Stimulated activated memory B cell treated with anti-CD40 and anti-IgM and Interleukin-4, amounts not matched to agents 10 μg/mL and 1 μg/mL and 100 μg/mL, for 72 hours (primary cell): Measurements from ENCODE around the gene LGALS9C.
"Not testable (repeated sequence)": the region's sequence is repeated elsewhere in the genome, so short reads cannot be mapped to it uniquely, and the experiment has no call there.

Experiments
- ATAC-seq: fragments of 150-1000 bp; cut with Tn5 transposase; 2 replicates; pipeline ENCODE4 v1.10.0; 2021
- H3K27ac Mint-ChIP-seq: one replicate; pipeline ENCODE4 v1.8.0; 2022; ENCODE audit warnings: mild to moderate bottlenecking, mixed read lengths
- H3K27me3 Mint-ChIP-seq: one replicate; pipeline ENCODE4 v1.8.0; 2022; ENCODE audit warnings: mixed read lengths
- H3K36me3 Mint-ChIP-seq: one replicate; pipeline ENCODE4 v1.8.0; 2022; ENCODE audit warnings: mixed read lengths
- H3K4me1 Mint-ChIP-seq: one replicate; pipeline ENCODE4 v1.8.0; 2022; ENCODE audit warnings: mixed read lengths
- H3K4me3 Mint-ChIP-seq: one replicate; pipeline ENCODE4 v1.8.0; 2022; ENCODE audit warnings: mild to moderate bottlenecking, moderate library complexity, mixed read lengths
- H3K9me3 Mint-ChIP-seq: one replicate; pipeline ENCODE4 v1.8.0; 2022; ENCODE audit warnings: mixed read lengths

The LGALS9C gene

GRCh38 chr17:18469837-18470236, 6.8 kb upstream of the LGALS9C start:
- H3K4me3 Mint-ChIP-seq, H3K27ac Mint-ChIP-seq, H3K36me3 Mint-ChIP-seq, ATAC-seq, H3K4me1 Mint-ChIP-seq, H3K9me3 Mint-ChIP-seq, H3K27me3 Mint-ChIP-seq: not testable (repeated sequence)

GRCh38 chr17:18470345-18470930, 6.2 kb upstream of the LGALS9C start:
- not testable (repeated sequence) for H3K4me1 Mint-ChIP-seq, H3K36me3 Mint-ChIP-seq, H3K9me3 Mint-ChIP-seq, H3K27me3 Mint-ChIP-seq, H3K4me3 Mint-ChIP-seq, ATAC-seq, H3K27ac Mint-ChIP-seq

- not testable (repeated sequence) for H3K27me3 Mint-ChIP-seq, H3K4me3 Mint-ChIP-seq, H3K9me3 Mint-ChIP-seq, H3K36me3 Mint-ChIP-seq, ATAC-seq, H3K27ac Mint-ChIP-seq
- H3K4me1 Mint-ChIP-seq = peaks cover 10% of the 10 kb centered on the region
Measured at GRCh38 chr17:18473967-18474366, 2.6 kb upstream of the LGALS9C start.

GRCh38 chr17:18474754-18475153, 1.8 kb upstream of the LGALS9C start:
- peaks cover 10% of the 10 kb centered on the region for H3K4me1 Mint-ChIP-seq
- not testable (repeated sequence) for H3K4me3 Mint-ChIP-seq, H3K27ac Mint-ChIP-seq, H3K36me3 Mint-ChIP-seq, H3K27me3 Mint-ChIP-seq, H3K9me3 Mint-ChIP-seq, ATAC-seq

- H3K27me3 Mint-ChIP-seq, H3K9me3 Mint-ChIP-seq, ATAC-seq, H3K4me3 Mint-ChIP-seq, H3K36me3 Mint-ChIP-seq, H3K27ac Mint-ChIP-seq: not testable (repeated sequence)
- H3K4me1 Mint-ChIP-seq = peaks cover 10% of the 10 kb centered on the region
Measured at GRCh38 chr17:18477367-18477766, 778 bp downstream of the LGALS9C start.

- peaks cover 10% of the 10 kb centered on the region for H3K4me1 Mint-ChIP-seq
- not testable (repeated sequence) for H3K4me3 Mint-ChIP-seq, H3K27ac Mint-ChIP-seq, H3K9me3 Mint-ChIP-seq, H3K27me3 Mint-ChIP-seq, ATAC-seq, H3K36me3 Mint-ChIP-seq
Measured at GRCh38 chr17:18478362-18478761, 1.8 kb downstream of the LGALS9C start.

- H3K27me3 Mint-ChIP-seq = not testable (repeated sequence)
Measured at GRCh38 chr17:18478977-18479595, 2.5 kb downstream of the LGALS9C start.

GRCh38 chr17:18481775-18482174, 5.2 kb downstream of the LGALS9C start:
- not testable (repeated sequence) for H3K27ac Mint-ChIP-seq, H3K27me3 Mint-ChIP-seq, H3K4me3 Mint-ChIP-seq, H3K9me3 Mint-ChIP-seq, H3K4me1 Mint-ChIP-seq, ATAC-seq, H3K36me3 Mint-ChIP-seq

More at GRCh38 chr17:18478977-18479595, 2.5 kb downstream of the LGALS9C start:
- ATAC-seq, H3K27ac Mint-ChIP-seq, H3K4me3 Mint-ChIP-seq, H3K9me3 Mint-ChIP-seq, H3K36me3 Mint-ChIP-seq: not testable (repeated sequence)
- H3K4me1 Mint-ChIP-seq = peaks cover 10% of the 10 kb centered on the region

GRCh38 chr17:18485936-18486464, 9.4 kb downstream of the LGALS9C start:
- not testable (repeated sequence) for H3K36me3 Mint-ChIP-seq

GRCh38 chr17:18487633-18488032, 11.0 kb downstream of the LGALS9C start:
- ATAC-seq = peak; percentile 44
- H3K9me3 Mint-ChIP-seq, H3K27ac Mint-ChIP-seq: not testable (repeated sequence)

More at GRCh38 chr17:18485936-18486464, 9.4 kb downstream of the LGALS9C start:
- not testable (repeated sequence) for ATAC-seq, H3K4me3 Mint-ChIP-seq, H3K4me1 Mint-ChIP-seq, H3K27ac Mint-ChIP-seq, H3K9me3 Mint-ChIP-seq, H3K27me3 Mint-ChIP-seq

GRCh38 chr17:18488622-18489021, 12.0 kb downstream of the LGALS9C start:
- H3K36me3 Mint-ChIP-seq, ATAC-seq, H3K4me3 Mint-ChIP-seq, H3K4me1 Mint-ChIP-seq, H3K27ac Mint-ChIP-seq, H3K9me3 Mint-ChIP-seq, H3K27me3 Mint-ChIP-seq: not testable (repeated sequence)

More at GRCh38 chr17:18487633-18488032, 11.0 kb downstream of the LGALS9C start:
- not testable (repeated sequence) for H3K4me1 Mint-ChIP-seq, H3K27me3 Mint-ChIP-seq, H3K36me3 Mint-ChIP-seq, H3K4me3 Mint-ChIP-seq

GRCh38 chr17:18490016-18490415, 13.4 kb downstream of the LGALS9C start:
- ATAC-seq, H3K4me1 Mint-ChIP-seq, H3K27ac Mint-ChIP-seq, H3K9me3 Mint-ChIP-seq, H3K27me3 Mint-ChIP-seq, H3K4me3 Mint-ChIP-seq, H3K36me3 Mint-ChIP-seq: not testable (repeated sequence)

GRCh38 chr17:18492712-18493480, 16.3 kb downstream of the LGALS9C start:
- peak; percentile 51 for ATAC-seq
- H3K27ac Mint-ChIP-seq, H3K9me3 Mint-ChIP-seq, H3K4me1 Mint-ChIP-seq, H3K27me3 Mint-ChIP-seq, H3K36me3 Mint-ChIP-seq: not testable (repeated sequence)
- peak overlapping the region; percentile 55 for H3K4me3 Mint-ChIP-seq

GRCh38 chr17:18494250-18494768, 17.7 kb downstream of the LGALS9C start:
- H3K9me3 Mint-ChIP-seq, H3K36me3 Mint-ChIP-seq, H3K27ac Mint-ChIP-seq, ATAC-seq, H3K4me3 Mint-ChIP-seq, H3K27me3 Mint-ChIP-seq, H3K4me1 Mint-ChIP-seq: not testable (repeated sequence)

- not testable (repeated sequence) for H3K27me3 Mint-ChIP-seq, H3K4me1 Mint-ChIP-seq, H3K9me3 Mint-ChIP-seq, H3K27ac Mint-ChIP-seq, H3K4me3 Mint-ChIP-seq, ATAC-seq, H3K36me3 Mint-ChIP-seq
Measured at GRCh38 chr17:18497044-18497443, 20.5 kb downstream of the LGALS9C start.

- H3K27me3 Mint-ChIP-seq, H3K9me3 Mint-ChIP-seq, H3K4me1 Mint-ChIP-seq, H3K27ac Mint-ChIP-seq, ATAC-seq, H3K36me3 Mint-ChIP-seq, H3K4me3 Mint-ChIP-seq: not testable (repeated sequence)
Measured at GRCh38 chr17:18499100-18499499, 22.5 kb downstream of the LGALS9C start.
